NB4 (cell line): Measurements from ENCODE around the gene MYOF.

Experiments
- DNase-seq: peaks from one replicate; pipeline ENCODE4 v3.0.0; 2010; ENCODE audit warnings: low read depth
- H3K4me3 ChIP-seq: one replicate; pipeline ENCODE4 v1.5.1; 2011; ENCODE audit warnings: mild to moderate bottlenecking, low read depth, low read length, moderate library complexity
- CTCF ChIP-seq: IDR thresholded peaks from one replicate; pipeline ENCODE4 v1.5.1; 2012; ENCODE audit warnings: low read depth, low read length
- MAX ChIP-seq: IDR thresholded peaks from 2 replicates; pipeline ENCODE4 v1.6.1; 2011; ENCODE audit warnings: low read depth, low read length
- MYC ChIP-seq: IDR thresholded peaks from 2 replicates; pipeline ENCODE4 v1.6.1; 2011; ENCODE audit warnings: low read depth, low read length
- POLR2A ChIP-seq: IDR thresholded peaks from 2 replicates; pipeline ENCODE4 v1.6.1; 2011; ENCODE audit warnings: mild to moderate bottlenecking; ENCODE audit not compliant: insufficient read length; ENCODE audit errors: extremely low read depth

The MYOF gene

GRCh38 chr10:93485690-93486089 is 3.6 kb upstream of the MYOF start:
- H3K4me3 ChIP-seq = no peak overlapping the region
- TF ChIP-seq CTCF (no peak), MAX (no peak), POLR2A (no peak), MYC (no peak)
- DNase-seq = no peak

GRCh38 chr10:93481637-93482144 is 443 bp downstream of the MYOF start:
- DNase-seq = no peak
- H3K4me3 ChIP-seq = peak overlapping the region; percentile 83
- TF ChIP-seq CTCF = no peak
- no peak for TF ChIP-seq MAX
- TF ChIP-seq POLR2A = no peak
- no peak for TF ChIP-seq MYC

- H3K4me3 ChIP-seq = no peak overlapping the region
- no peak for DNase-seq
- TF ChIP-seq POLR2A (no peak), CTCF (no peak), MYC (no peak), MAX (no peak)
These were observed 3.3 kb downstream of the MYOF start for GRCh38 chr10:93478873-93479272.

- TF ChIP-seq MYC = no peak
- TF ChIP-seq MAX = no peak
- no peak for TF ChIP-seq CTCF
- no peak for TF ChIP-seq POLR2A
- DNase-seq = no peak
- H3K4me3 ChIP-seq = no peak overlapping the region
These were observed 5.4 kb downstream of the MYOF start for GRCh38 chr10:93476756-93477155.

- no peak for DNase-seq
- TF ChIP-seq MAX (no peak), POLR2A (no peak), CTCF (no peak), MYC (no peak)
- H3K4me3 ChIP-seq = no peak overlapping the region
These were observed 6.3 kb downstream of the MYOF start for GRCh38 chr10:93475871-93476270.

DNA sequence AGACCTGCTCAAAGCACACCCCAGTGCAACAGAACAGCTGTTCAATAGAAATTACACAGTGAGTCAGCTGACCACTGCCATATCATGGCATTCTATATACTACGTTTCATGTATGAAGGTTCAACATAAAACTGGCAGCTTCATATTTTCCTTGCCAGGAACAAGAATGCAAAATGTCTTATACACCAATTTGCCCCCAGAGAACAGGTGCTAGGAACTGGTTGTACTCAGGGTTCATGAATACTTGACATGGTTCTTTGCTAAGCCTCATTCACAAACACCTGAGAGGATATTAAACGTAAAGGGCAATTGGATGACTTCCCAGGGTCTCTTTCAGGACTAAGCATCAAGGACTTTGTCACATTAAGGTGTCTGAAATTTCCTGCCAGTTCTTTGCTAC is 6.9 kb downstream of the MYOF start:
- no peak for DNase-seq
- no peak overlapping the region for H3K4me3 ChIP-seq
- TF ChIP-seq MYC (no peak), MAX (no peak), POLR2A (no peak), CTCF (no peak)
